Fibroblast of lung (primary cell): ENCODE results near the gene CSF3R.

Source experiments
- CTCF ChIP-seq, 2 donors: IDR thresholded peaks in 1 of 2; conservative IDR thresholded peaks in 1 of 2; 1 replicate in 1 of 2; 2 replicates in 1 of 2; pipeline ENCODE4 v1.5.1; 2011 to 2012; ENCODE audit warnings: low read length in 2 of 2, control low read depth in 1 of 2, inconsistent platforms in 1 of 2, low read depth in 1 of 2, mild to moderate bottlenecking in 1 of 2
- EZH2 ChIP-seq: IDR thresholded peaks from 2 replicates; pipeline ENCODE4 v1.5.1; 2012; ENCODE audit warnings: low read length, control low read depth, mild to moderate bottlenecking; ENCODE audit errors: missing control alignments

- TF ChIP-seq CTCF (conservative IDR thresholded peaks at IDR 0.05 in 1 of 2, IDR thresholded peaks at IDR 0.05 in 1 of 2; ENCODE audit: low read depth in 1 of 2, low read length in 2 of 2), result no peak
- no peak for TF ChIP-seq EZH2
Observed at GRCh38 chr1:36523230-36523495, 40.5 kb upstream of the CSF3R start.
